GM21576 (cell line): ENCODE data around the gene HRH3.

Experiments
- ATAC-seq: cut with Tn5 transposase; IDR thresholded peaks from one replicate; pipeline ENCODE4 v1.9.1; 2021; ENCODE audit warnings: mild to moderate bottlenecking, moderate library complexity; ENCODE audit not compliant: unreplicated experiment

HRH3 gene

GRCh38 chr20:62230696-62231095 lies 10.6 kb upstream of the HRH3 start:
- ATAC-seq: no peak

GRCh38 chr20:62230276-62230675 lies 10.2 kb upstream of the HRH3 start:
- no peak for ATAC-seq

DNA sequence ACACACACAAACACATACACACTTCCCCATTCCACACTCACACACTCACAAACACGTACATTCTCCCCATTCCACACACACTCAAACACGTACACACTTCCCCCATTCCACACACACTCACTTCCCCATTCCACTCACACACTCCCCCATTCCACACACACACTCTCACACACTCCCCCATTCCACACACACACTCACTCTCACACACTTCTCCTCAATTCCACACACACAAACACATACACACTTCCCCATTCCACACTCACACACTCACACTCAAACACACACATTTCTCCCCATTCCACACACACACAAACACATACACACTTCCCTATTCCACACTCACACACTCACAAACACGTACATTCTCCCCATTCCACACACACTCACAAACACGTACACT lies 9.6 kb upstream of the HRH3 start:
- no peak for ATAC-seq

DNA sequence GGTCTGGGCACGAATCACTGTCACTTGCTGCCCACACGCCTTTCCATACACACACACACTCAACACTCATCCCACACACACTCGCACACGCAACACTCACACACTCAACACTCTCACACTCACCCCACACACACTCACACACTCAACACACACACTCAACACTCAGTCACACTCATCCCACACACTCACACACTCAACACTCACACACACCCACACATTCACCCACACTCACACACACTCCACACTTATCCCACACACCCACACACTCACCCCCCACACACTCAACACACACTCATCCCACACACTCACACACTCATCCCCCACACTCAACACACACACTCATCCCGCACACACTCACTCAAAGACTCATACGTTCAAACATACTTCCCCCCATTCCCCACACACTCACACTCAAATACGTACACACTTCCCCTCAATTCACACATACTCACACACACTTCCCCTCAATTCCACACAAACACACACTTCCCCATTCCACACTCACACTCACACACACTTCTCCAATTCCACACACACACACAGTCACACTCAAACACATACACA lies 9.0 kb upstream of the HRH3 start:
- no peak for ATAC-seq

DNA sequence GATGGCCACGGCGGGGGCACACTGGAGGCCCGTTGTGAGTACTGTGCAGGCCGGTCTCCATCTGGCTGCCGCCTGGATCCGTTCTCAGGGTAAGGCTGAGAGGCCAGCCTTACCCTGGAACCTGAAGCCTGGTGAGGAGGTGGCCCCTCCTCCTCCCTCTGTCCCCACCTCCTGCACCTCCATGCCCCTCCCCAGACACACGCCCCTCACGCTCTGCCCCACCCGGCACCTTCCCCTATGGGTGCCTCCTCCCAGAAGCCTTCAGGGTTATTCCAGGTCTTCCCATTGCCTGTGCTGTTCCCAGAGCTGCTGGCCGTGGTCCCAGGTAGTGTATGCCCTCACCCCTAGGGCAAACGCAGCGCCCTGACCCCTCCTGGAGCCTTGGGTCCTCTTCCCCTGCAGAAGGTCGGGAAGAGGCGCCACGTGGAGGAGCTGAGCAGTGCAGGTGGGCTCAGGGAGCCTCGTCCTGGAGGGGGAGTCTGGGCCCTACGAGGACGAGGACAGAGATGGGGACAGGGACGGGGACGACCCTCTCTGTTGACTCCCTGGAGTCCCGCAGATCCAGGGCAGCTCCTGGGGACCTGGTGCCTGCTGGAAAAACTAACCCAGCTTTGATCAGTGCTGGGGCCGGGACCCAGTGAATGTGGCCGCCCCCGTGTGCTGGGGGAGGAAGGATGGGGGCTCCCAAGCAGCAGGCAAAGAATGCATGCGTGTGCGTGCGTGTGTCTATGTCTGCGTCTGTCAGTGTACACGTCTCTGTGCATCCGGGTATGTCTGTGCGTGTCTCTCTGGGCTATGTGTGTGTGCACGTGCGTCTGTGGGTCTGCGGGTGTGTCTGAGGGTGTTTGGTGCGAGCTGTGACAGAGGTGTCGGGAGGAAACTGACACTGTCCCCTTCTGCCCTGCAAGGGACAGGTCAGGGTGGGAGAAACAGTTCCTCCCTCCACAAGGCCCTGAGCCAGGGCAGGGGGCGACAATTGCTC lies 8.2 kb upstream of the HRH3 start:
- ATAC-seq: no peak

DNA sequence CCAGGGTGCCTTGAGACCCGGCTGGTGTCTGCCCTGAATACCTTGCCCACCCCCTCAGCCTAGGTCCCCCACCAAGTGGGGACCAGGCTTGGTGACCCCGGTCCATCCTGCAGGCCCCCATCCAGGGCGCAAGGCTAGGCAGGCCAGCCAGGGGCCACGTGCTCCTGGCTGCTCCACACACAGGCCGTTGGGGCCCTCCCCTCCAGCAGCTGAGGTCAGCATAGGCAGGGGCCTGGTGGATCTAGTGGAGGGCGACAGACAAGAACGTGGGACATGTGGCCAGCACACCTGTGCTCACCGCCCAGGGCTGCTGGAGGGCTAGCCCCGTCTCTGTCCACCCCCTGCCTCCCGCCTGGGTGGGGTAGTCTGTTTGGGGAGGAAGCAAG lies 7.5 kb upstream of the HRH3 start:
- no peak for ATAC-seq

GRCh38 chr20:62226707-62227590 lies 6.9 kb upstream of the HRH3 start:
- no peak for ATAC-seq

GRCh38 chr20:62225820-62226635 lies 6.0 kb upstream of the HRH3 start:
- ATAC-seq: no peak

DNA sequence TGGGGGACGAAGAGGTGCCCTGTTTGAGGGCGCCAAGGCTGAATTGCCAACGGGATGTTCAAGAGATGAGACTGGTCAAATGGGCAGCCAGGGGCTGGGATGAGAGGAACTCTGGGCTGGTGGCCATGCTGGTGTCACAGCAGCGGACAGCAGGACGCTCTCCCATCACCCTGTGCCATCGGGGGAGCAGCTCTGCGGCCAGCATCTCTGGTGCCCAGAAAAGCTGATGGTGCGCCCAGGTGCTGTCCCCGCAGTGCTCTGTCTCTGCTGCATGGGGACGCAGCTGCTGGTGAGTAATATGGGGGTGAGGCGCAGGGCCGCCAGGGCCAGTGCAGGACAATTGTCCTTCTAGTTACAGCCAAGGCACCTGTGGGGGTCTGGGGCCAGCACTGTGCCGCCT lies 4.9 kb upstream of the HRH3 start:
- no peak for ATAC-seq

DNA sequence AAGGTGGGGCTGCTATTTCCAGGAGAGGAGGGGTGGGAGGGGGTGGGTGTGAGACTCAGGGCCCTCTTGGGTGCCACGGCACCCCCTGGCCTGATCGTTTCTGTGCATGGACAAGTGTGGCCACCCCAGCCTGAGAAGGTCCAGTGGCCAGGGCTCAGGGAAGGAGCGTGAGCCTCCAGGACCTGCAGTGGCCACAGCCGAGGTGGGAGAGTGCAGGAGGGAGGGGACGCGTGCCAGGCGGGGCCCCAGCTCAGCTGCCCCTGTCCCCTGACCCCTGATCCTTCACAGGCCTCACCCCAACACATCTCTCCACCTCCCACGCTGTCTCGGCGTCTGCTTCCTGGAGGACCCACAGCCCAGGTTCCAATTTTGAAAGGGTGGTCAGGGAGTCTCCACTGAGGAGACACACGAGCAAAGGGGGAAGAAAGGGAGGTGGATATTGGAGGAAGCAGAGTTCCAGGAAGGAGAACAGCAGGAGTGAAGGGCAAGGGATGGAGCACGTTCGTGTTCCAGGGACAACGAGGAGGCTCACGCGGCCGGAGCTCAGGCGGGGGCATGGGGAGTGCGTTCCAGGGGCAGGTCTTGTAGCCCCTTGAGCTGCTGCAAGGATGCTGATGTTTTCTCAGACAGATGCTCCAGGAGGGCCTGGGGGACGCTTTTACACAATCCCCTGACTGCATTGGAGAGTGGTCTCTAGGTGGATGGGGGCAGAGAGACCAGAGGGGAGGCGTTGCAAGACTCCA lies 4.2 kb upstream of the HRH3 start:
- no peak for ATAC-seq

DNA sequence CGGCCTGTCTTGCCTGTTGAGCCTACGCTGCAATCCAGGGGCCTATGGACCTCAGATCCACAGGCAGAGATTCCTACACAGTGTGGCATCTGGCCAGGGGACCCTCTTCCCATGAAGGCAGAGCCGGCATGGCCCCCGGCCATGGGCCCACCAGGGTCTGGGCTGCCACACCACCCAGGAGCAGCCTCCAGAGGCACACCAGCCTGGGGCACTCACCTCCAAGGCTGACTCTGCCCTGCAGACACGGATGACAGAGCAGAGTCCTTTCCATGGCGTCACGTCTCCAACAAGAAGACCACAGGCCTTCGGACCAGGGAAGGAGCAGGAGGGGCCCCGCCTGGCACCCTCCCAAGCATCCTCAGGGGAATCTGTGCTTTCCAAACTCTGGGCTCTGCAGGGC lies 3.5 kb upstream of the HRH3 start:
- ATAC-seq: no peak

- no peak for ATAC-seq
These were observed 2.9 kb upstream of the HRH3 start for GRCh38 chr20:62222972-62223371.

DNA sequence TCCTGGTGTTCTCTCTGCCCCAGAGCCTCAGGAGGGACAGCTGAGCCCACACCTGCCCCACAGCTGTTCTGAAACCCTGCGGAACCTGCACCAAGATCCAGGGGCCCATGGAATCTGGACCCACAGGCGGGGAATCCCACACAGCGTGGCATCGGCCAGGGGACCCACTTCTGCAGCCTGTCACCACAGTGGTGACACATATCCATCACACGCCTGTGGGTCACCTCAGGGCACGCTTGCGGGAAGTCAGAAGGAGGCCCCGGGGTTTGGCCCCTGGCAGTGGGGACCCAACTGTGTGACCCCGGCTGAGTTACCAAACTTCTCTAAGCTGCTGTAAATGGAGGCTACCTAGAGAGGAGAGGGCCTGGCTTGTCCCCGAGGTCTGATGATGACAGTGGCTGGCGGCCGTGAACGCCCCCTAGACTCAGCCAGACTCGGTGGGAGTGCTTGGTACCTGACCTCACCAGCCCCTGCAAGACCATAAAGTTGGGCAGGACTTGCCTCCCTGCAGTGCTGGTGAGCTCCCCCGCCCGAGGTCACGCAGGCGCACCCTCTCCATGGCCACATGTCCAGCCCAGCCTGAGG lies 2.3 kb upstream of the HRH3 start:
- no peak for ATAC-seq

GRCh38 chr20:62220666-62221568 lies 839 bp upstream of the HRH3 start:
- ATAC-seq: no peak

DNA sequence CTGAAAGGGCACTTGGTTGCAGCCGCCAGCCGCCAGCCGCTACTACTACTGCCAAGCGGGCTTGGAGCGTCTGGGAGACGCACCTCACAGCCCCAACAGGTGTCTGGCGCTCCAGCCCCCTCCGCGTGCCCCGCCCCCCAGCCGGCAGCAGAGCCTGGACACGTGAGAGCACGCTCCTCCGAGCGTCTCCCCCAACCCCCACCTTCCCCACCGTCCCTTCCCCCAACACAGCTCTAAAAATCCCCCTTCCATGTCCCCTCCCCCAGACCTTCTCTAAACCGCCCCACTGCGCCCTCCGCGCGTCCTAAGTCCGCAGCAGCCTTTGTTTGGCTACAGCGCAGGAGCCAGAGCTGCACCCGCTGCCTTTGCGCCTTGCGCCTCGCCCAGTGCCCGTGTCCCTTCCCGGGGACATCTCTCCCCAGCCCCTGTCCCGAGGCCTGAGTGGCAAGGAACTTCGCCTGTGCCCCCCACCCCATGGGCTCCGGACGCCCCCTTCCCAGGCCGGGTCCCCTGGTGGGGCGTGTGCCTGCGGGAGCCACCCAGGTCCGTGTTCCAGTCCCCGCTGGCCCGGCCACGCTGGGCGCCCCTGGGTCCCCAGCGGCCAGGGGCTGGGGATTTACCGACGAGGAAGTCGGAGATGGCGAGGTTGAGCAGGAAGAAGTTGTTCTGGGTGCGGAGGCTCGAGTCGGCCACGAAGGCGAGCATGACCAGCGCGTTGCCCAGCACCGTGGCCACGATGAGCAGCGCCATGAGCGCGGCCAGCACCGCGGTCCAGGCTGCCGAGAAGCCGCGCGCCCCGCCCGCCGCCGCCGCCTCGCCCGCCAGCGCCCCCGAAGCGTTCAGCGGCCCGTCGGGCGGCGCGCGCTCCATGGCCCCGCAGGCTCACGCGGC lies 732 bp downstream of the HRH3 start:
- no peak for ATAC-seq

GRCh38 chr20:62217913-62218773 lies 1.9 kb downstream of the HRH3 start:
- no peak for ATAC-seq
